Left lobe of liver (tissue), 2 donors: ENCODE results near the gene ETV6. TPM values are rescaled to one million over a fixed set of nuclear protein-coding genes. Genes with fewer than 3 reads are reported as not detected.

Source experiments
- ATAC-seq: fragments of 200-7000 bp; cut with Tn5 transposase; one replicate; pipeline ENCODE4 v1.9.1; 2020; ENCODE audit warnings: mild to moderate bottlenecking, moderate library complexity
- DNase-seq: peaks from one replicate; pipeline ENCODE4 v3.0.0-alpha.2; 2020; ENCODE audit warnings: low spot score
- total RNA-seq: library from RNA; stranded (reverse); gene quantifications from one replicate; pipeline ENCODE4 v1.2.1, GENCODE V29; 2021
- donor health status: DM: no; HTN: no; CAD: no; lungs with moderate emphysema.
- donor health status: DM: no; HTN: yes; CAD: no.

The ETV6 gene
- total RNA-seq, 1 donor from 2014 or later, result 10.8 TPM

GRCh38 chr12:11732023-11732422, 82.5 kb downstream of the ETV6 start:
- DNase-seq (no peak), ATAC-seq (no peak)

GRCh38 chr12:11732715-11733114, 83.2 kb downstream of the ETV6 start:
- ATAC-seq (no peak), DNase-seq (no peak)

- DNase-seq (no peak), ATAC-seq (no peak)
These were observed 85.2 kb downstream of the ETV6 start for GRCh38 chr12:11734580-11735180.

- no peak for DNase-seq
- ATAC-seq, result no peak
These were observed 89.0 kb downstream of the ETV6 start for GRCh38 chr12:11738450-11738849.

- DNase-seq, result no peak
- ATAC-seq, result no peak
These were observed 90.6 kb downstream of the ETV6 start for GRCh38 chr12:11739980-11740577.

GRCh38 chr12:11741434-11742092, 92.1 kb downstream of the ETV6 start:
- DNase-seq (no peak), ATAC-seq (no peak)

- no peak for DNase-seq
- no peak for ATAC-seq
These were observed 94.2 kb downstream of the ETV6 start for GRCh38 chr12:11743423-11744409.

GRCh38 chr12:11744410-11744801, 94.9 kb downstream of the ETV6 start:
- ATAC-seq (no peak), DNase-seq (no peak)

GRCh38 chr12:11745113-11745512, 95.6 kb downstream of the ETV6 start:
- ATAC-seq (no peak), DNase-seq (no peak)

- DNase-seq, result no peak
- peak; percentile 13 for ATAC-seq
These were observed 96.7 kb downstream of the ETV6 start for GRCh38 chr12:11746024-11746771.

- no peak for DNase-seq
- ATAC-seq, result no peak
These were observed 97.7 kb downstream of the ETV6 start for GRCh38 chr12:11746940-11747716.

GRCh38 chr12:11747969-11748368, 98.5 kb downstream of the ETV6 start:
- ATAC-seq, result no peak

GRCh38 chr12:11748903-11749302, 99.4 kb downstream of the ETV6 start:
- ATAC-seq (no peak), DNase-seq (no peak)

More at GRCh38 chr12:11747969-11748368, 98.5 kb downstream of the ETV6 start:
- no peak for DNase-seq

GRCh38 chr12:11749943-11750690, 100.6 kb downstream of the ETV6 start:
- ATAC-seq (peak; percentile 47), DNase-seq (no peak)

- DNase-seq (no peak), ATAC-seq (no peak)
These were observed 103.1 kb downstream of the ETV6 start for GRCh38 chr12:11752403-11753149.

GRCh38 chr12:11753150-11753499, 103.7 kb downstream of the ETV6 start:
- no peak for DNase-seq
- ATAC-seq, result no peak

GRCh38 chr12:11753826-11754225, 104.4 kb downstream of the ETV6 start:
- DNase-seq (no peak), ATAC-seq (no peak)

GRCh38 chr12:11754256-11754655, 104.8 kb downstream of the ETV6 start:
- DNase-seq (no peak), ATAC-seq (no peak)
